NCI-H2196 (cell line): ENCODE measurements around the gene GAS2.
A peak's percentile ranks its signal among the peaks of the same experiment; 100 is the strongest.

ENCODE experiments used
- DNase-seq: peaks from one replicate; lab custom pipeline; 2025; ENCODE audit not compliant: unreplicated experiment; lab: John Stamatoyannopoulos, UW

Gene GAS2

DNA sequence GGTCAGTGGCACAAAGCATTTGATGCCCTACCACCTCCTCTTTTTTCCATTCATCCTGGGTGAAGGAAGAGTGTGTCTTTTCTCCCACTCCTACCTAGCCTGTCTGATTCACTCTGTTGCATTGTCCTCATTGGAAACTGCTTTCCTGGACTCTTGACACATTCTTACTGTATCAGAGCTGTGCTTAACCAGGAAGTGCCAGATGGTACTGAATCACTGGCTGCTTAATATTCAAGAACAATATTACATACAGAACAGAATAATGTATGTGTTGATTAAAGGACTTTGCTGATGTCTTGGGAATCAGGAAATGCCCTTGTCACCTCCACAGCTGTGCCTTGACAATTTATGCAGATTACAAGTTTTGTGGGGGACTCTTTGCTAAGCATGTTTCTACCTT, 118.8 kb downstream of the GAS2 start:
- DNase-seq: no peak

DNA sequence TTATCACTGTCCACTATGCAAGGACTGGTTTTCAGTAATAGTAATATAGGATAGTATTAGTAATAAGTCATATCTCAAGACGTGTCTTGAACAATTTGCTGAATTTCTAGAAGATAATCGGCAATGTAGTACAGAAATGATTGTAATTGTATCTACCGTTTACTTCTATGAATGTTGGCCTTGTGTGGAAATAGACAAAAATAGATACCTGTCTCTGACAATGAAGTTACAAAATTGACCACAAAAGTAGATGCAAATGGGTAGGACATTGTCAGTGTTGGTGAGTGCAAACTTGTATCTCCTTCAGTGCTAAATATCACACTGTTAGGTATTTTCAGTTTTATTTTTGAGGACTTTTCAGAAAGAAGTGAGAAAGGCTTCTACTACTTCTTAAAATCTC, 120.1 kb downstream of the GAS2 start:
- DNase-seq: no peak

DNA sequence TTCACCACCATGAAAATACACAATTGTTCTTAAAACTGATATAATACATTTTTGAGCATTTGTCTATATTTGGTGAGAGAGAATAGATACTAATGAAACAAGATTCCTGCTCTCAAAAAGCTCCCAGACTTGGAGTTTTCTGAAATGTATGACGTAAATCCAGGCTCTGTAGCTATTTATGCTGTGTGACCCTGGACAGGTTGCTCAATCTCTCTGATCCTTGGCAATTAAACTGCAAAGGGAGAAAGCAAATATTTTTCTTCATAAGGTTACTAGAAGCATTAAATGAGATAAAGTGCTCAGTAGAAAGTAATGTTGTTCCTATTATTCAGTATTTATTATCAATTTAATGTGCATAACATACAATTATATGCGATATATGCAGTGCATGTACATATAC, 120.6 kb downstream of the GAS2 start:
- DNase-seq: no peak

DNA sequence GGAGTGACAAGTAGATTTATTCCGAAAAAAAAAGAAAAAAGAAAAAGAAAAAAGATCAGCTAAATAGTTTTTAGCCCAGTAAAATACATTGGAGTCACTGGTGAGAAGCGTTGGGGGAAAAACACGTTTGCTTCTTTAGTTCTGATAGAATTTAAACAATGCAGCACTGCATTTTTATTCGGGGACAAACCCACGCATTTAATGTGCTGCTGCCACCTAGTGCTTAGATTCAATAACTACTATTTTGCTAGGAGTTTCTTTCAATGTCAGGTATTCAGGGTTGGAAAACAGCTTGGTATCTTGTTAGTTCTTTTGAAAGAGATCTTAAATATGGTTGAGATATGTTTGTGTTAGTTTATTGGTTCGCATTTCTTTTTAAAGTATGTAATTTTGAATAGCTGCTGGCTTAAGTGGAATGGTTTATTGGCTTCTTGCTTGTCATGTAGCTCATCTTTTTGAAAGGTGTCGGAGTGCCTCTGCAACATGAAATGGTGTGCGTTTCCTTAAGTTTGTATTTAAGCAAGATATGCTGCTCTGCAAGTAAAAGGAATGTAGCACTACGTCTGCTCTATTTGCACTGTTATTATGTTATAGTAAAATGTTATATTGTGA, 121.2 kb downstream of the GAS2 start:
- peak; percentile 58 for DNase-seq

DNA sequence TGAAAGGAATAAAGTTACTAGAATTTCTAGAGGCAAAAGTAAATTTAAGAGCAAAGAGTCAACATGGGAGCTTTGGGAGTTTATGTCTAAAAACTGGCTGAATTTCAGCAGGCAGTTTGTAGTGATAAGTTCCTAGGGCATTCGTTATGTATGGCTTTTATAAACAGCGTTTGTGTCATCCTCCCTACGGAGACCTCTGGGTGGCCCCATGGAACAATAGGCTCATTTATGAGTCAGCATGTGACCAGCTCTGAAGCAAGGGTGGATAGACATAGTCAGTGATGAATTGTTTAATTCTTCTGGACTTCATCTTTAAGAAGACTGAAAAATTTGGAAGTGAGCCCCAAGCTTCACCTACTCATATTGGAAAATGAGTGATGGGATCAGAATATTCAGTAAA, 126.1 kb downstream of the GAS2 start:
- no peak for DNase-seq

DNA sequence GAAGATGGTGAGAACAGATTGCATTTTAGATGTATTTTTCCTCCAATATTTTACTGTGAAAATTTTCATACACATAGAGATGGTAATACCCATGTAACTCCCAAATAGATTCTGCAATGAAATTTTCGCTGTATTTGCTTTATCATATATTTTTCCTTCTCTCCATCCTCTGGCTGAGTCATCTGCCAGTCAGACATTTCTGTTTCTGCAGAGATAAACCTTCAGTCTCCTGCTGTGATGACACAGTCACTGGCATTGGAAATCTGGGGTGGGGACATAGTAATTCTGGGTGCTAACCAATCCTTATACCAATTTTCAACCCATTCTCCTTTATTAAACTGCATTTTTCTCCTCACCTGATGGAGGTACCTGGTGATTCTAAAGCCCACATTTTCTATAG, 129.5 kb downstream of the GAS2 start:
- DNase-seq: no peak

DNA sequence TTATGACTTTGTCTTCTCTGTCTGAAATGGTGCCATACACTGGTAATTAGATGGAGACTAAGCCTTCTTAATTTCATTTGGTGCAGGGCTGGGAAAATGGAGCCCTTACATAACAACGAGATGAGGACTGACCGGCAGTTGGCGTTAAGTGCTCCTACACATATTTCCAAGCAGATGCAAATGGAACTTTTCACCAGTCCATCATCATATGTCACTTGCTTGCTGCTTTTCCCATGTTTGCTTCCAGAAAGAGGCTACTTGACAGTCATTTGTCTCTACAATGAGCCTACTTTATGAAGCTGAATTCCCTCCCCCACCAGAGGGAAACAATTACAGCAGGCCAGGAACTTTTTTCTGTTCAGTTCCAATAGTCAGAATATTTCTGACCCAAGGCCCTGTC, 130.6 kb downstream of the GAS2 start:
- DNase-seq: no peak

DNA sequence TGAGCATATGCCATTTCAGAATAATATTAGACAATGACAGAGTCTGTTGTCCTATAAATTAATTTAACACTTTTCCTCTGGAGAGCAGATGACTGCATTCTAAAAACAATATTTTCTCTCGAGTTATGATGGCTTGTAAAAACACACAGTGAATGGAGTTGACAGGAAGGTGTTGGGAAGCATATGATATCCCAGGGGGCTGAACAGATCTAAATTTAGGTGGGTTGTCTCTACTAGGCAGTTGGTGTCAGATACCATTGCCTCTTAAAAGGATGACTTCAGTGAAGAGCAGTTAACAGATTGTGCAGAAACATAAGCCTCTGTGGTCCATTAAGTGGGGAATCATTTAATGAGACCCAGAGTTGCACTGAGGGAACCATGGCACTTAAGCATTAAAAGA, 132.5 kb downstream of the GAS2 start:
- DNase-seq: no peak

DNA sequence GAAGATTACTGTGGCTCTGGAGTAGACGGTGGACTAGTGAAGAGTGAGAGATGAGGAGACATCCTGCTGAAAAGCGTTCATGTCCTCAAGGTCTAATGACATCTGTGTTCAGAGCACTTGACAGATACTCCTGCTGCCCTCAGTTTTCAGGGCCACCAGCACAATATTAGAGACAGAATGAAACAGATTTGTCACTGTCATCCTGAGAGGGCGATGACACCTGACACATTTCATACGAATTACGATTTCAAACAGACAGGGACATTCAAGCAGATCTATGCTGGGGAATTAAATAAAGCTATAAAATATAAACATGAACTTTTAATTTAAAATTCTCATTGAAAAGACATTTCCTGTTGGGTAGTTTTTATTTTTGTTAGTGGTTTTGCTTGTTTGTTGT, 134.1 kb downstream of the GAS2 start:
- DNase-seq: no peak

DNA sequence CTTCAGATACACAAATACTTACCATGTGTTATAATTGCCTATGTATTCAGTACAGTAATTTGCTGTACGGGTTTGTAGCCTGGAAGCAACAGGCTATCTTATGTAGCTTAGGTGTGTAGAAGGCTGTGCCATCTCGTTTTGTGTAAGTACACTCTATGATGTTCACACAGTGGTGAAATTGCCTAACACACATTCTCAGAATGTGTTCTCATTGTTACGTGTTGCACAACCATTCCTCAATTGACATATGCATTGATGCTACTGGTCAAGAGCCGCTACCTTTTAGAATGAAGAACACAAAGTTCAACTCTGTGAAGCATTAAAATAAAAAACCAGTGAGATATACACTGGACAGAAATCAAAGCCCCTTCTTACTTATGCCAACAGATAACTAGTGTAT, 136.4 kb downstream of the GAS2 start:
- no peak for DNase-seq

DNA sequence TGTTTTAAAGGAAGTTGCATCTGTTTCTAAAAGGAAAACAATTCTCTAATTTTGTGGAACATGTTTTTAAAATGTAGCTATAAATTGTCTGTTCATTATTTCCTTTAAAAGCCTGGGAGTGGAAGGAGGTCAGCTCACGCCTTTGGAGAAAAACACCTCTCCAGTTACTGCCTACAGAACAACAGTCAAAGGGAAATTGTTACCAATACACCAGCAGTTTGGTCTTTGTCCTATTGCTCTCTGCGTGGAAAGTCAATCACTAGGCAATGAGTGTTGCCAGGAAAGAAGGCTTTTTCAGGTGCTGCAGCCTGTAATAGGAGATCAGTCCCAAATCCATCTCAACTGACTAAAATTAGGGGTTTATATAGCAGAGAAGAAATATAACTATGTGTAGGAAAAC, 141.0 kb downstream of the GAS2 start:
- DNase-seq: no peak

DNA sequence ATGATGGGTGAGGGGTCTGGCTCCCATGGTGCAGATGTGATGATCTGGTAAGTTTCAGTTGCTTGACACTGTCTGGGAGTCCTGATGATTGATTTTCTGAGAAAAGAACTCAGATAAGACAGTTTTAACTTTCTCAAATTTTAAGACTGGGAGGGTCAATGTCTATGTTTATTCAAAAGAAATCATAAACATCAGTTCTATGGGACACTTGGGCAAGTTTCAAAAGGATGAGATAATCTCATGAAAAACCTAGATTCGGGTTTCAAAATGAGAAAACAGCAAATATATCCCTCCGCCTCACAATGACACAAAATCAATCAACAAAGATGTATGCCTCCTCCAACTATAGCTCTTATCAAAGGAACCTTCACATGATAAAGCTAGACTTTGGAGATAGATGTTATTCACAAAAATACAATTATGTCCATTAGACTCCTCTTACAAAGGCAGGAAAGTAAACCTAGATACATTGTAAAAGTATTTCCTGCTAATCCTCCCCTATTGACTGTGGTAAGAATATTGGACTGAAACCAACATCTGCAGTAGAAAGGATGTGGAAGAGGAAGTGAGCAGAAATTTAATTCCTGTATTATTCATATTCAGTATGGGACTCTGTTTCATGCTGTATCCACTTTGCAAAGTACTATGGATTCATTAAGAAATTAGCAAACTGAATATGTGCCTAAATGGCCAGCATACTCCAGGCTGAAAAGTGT, 141.6 kb downstream of the GAS2 start:
- no peak for DNase-seq

DNA sequence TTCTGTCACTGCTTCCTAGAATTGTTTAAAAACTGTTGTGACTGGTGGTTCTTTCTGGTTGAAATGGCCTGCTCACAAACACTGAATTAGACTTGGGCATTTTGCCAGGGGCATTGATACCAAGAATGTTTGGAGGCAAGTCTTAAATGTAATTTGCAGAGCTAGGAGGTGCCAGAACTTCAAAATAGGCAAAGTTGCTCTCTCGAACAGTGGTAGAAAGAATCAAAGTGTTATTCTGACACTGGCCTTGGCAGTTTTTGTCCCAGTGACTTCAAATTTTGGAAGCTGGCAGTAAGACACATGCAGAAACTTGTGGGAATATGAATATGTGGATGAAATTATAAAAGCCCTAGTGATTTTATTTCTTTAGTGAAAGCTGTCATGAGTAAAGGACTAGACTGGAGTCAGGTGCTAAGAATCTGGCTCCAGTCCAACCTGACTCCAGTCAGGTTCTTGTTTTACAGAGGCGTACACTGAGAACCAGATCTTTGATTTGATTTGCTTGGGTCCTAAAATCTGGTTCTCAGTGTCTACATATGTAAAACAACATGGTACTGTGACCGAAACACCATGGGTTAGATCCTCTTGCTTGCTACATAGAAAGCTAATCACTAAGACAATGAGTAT, 142.3 kb downstream of the GAS2 start:
- no peak for DNase-seq

DNA sequence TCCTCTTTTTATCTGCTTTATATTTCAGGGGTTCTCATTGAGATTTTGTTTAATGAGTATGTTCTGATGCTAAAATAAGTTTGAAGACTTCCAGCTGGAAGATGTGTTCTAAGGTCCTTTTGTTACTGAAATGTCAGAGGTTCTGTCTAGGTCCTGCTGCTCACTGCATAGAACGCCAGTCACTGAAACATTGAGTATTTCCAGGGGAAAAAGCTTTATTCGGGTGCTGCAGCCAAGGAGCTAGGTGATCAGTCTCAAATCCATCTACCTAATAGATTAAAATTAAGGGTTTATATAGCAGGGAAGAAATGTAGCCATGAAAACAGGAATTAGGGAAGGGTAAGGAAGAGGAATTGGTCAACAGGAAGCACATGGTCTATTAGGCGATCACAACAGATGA, 143.5 kb downstream of the GAS2 start:
- DNase-seq: no peak

DNA sequence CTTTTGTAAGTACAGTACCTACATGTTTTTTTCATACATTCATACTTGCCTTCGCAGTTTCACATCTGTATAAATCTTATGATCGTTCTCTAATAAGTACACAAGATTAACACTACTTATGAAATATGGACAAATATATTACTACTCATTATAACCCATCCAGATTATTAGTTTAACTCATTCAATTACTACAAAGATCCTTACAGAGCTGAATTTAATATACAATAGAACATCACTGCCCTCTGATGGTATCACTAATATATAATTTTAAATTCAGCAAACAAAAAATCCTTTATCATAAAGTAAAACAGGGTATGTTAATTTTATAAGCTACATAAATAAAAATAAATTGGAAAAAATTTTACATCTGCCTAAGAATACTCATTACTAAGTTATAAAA, 155.8 kb downstream of the GAS2 start:
- no peak for DNase-seq

DNA sequence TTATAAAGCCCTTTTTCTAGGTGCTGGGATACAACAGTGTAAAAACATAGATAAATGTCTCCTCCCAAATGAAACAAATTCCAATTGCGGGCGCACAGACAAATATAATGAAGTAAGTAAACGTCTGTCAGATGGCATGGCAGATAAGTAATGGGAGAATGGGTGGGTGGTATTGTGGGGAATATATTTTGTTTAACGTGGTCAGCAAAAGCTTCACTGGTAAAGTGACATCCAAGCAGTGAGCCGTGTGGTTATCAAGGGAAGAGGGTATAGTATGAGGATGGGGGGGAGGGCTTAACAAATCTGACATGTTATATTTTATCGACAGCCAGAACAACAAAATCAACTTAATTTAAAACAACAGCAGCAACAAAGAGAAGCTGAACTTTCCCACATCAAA, 162.0 kb downstream of the GAS2 start:
- no peak for DNase-seq

DNA sequence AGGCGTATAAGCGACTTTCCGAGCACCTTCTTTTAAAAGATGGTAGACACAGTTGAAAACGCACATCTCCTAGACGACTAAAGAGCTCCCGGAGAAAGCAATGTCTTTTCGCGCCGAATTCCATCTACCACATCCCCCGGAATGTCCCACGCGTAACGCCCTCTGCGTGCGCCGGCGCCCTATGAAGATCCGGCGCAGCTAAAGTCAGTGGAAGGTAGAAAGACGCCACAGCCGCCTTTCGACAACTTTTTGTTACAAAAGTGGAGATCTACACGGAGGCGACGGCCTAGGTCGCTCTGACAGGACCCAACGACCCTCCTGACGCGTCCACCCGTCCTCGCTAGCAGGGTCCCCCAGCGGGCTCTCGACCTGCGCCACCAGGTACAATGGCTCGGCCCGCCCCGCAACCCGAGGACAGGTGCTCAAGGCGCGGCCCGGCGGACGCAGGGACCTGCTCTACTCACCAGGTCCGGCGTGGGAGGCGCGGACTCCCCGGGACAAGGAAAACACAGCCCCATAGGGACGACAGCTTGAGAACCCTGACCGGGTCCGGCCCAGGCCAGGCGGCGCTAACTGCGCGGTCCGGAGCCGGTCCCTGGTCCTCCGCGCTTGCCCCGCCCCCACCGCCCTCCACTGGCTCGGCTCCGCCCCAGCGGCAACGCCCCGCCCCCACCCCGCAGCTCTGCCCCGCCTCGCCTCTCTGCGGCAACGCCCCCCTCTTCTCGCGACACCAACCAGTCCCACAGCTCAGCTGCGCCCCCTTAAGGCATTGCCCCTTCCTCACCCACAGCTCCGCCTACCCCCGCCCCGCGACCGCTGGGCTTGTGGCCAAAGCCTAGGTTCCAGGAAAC, 163.0 kb downstream of the GAS2 start, which contains the start of gene SVIP:
TSS of gene SVIP (minus strand) at position 571 of the 851 bp plus-strand sequence. CDS start at position 518, 53 bp downstream.
- peak; percentile 96 for DNase-seq

DNA sequence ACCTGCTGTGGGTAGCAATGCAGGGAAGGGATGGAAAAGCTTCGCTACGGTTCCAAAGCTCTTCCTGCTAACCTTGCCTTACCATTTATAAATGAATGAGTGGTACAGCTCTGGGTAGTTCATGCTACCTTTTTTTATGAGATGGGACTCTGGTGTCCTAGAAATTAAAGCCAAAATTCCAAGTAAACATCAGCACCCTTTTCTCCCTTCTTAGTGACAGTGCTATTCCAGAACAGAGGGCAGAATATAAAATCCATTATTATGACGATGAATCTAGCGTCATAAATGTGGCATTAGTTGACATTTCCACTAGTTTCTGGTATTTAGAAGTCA, 163.6 kb downstream of the GAS2 start:
- DNase-seq: no peak

DNA sequence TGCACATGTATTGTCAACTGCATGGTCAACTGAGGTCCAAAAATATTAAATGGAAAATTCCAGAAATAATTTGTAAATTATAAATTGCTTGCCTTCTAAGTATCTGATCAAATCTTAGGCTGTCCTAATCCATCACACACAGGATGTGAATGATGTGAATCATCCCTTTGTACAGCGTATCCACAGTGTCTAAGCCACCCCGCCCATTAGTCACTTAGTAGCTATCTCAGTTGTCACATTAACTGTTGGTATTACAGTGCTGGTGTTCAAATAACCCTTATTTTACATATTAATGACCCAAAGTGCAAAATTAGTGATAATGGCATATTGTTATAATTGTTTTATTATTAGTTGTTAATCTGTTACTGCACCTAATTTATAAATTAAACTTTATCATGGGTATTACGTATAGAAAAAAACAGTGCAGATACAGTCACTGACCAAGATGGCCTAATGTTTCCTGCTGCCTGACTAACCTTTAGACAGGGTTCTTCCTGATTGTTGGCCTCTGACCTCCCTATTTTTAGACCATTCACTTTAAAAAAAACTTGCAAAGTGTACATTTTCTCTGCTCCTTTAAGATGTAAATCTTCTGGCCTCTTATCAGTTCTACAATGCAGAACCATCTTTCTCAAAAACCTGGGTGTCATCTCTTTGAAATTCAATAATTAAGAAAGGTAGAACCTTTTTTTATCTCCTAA, 166.1 kb downstream of the GAS2 start:
- no peak for DNase-seq

DNA sequence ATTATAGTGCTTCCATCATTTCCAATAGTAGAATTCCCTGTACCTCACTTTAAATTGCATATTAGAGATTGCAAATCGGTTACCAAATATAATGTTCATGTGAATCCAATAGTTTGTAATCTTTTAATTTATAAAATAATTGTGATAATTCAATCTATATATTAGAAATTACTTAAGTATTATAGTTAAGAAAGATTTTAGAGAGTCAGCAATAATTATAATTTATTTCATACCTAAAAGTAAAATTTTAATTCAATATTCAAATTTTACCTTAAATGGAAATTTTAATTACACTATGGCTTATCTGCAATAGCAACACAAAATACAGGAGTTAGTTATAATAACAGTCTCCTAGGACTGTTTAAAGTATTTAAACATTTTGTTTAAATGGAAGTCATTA, 180.3 kb downstream of the GAS2 start:
- no peak for DNase-seq

DNA sequence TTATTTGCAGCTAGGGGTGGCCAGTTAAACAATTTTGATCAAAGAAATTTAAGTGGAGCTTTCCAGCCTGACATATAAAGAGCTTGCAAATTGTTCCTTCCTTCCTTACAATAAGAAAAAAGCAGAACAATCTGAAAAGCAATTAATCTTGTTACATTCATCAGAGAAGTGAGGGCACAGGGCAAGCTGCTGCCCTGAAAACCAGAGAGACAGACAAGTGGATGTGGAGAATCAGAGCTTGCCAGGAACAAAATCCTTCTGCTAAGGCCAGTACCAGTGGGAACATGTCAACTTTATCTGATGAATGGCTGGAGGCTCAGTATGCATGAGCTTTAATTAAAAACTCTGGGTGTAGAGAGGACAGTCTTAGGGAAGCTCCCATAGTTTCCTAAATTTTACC, 185.1 kb downstream of the GAS2 start:
- DNase-seq: no peak
